ENCODE results near the gene SPRED1. TPM values are rescaled to one million over a fixed set of nuclear protein-coding genes. Genes with fewer than 3 reads are reported as not detected.

SPRED1 gene
- total RNA-seq, 1 experiment from 2014 or later: 29.6 TPM

DNA sequence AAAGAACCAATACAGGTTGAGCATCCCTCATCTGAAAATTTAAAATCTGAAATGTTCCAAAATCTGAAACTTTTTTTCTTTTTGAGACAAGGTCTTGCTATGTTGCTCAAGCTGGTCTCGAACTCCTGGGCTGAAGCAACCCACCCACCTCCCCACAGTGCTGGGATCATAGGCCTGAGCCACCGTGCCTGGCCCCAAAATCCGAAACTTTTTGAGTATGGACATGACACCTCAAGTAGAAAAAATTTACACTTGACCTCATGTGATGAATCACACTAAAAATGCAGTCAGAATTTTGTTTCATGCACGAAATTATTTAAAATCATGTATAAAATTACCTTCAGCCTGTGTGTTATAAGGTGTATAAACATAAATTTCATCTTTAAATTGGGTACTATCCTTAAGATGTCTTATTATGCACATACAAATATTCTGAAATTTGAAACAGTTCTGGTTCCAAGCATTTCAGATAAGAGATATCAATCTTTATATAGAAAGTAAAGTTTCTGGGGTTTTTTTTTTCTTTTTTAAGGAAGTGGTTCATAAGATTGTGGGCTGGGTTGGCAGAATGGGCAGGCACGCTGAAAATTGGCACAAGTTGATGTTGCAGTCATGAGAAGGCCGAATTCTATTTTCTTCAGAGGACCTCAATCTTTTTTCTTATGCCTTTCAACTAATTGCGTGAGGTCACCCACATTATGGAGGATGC is 72.5 kb downstream of the SPRED1 start:
- in situ Hi-C loops (cut with HindIII; ENCODE audit: low pct_unique_long_range_greater_than_20kb, low sequenced_read_pairs) (no loop called here), intact Hi-C loops (cut with micrococcal nuclease; ENCODE audit: unreplicated experiment) (no loop called here)
- ATAC-seq: no peak
- Histone ChIP-seq H3K27ac (ENCODE audit: low read length) (no peak overlapping the region), H3K4me1 (ENCODE audit: control insufficient read depth, insufficient read depth, low read length) (no peaks in the 10 kb centered on the region), H3K36me3 (ENCODE audit: control insufficient read depth, insufficient read depth, low read length) (peaks cover 5% of the 10 kb centered on the region; the same call in 1 of the 2 replicates), H3K27me3 (ENCODE audit: control insufficient read depth, insufficient read depth, low read length) (no peaks in the 10 kb centered on the region), H3K9me3 (ENCODE audit: control insufficient read depth, insufficient read depth, low read depth, low read length) (no peaks in the 10 kb centered on the region), H3K4me3 (ENCODE audit: low read depth in 2 of 2, low read length in 2 of 2) (no peak overlapping the region)
- no peak for DNase-seq (ENCODE audit: low read depth, low spot score)
- no TSS peak for BruUV-seq (replicated peaks)
- ChIA-PET CTCF (no interaction called here), POLR2A (no interaction called here)
- no peak for TF ChIP-seq POLR2AphosphoS5 (IDR thresholded peaks at IDR 0.05; ENCODE audit: low read depth, low read length)
- TF ChIP-seq SIN3A (IDR thresholded peaks at IDR 0.05; ENCODE audit: borderline replicate concordance, insufficient read depth, low read depth, low read length): no peak
- no peak for TF ChIP-seq TCF7L2 (IDR thresholded peaks at IDR 0.05; ENCODE audit: low read depth, low read length)
- TF ChIP-seq, protein P1, sequence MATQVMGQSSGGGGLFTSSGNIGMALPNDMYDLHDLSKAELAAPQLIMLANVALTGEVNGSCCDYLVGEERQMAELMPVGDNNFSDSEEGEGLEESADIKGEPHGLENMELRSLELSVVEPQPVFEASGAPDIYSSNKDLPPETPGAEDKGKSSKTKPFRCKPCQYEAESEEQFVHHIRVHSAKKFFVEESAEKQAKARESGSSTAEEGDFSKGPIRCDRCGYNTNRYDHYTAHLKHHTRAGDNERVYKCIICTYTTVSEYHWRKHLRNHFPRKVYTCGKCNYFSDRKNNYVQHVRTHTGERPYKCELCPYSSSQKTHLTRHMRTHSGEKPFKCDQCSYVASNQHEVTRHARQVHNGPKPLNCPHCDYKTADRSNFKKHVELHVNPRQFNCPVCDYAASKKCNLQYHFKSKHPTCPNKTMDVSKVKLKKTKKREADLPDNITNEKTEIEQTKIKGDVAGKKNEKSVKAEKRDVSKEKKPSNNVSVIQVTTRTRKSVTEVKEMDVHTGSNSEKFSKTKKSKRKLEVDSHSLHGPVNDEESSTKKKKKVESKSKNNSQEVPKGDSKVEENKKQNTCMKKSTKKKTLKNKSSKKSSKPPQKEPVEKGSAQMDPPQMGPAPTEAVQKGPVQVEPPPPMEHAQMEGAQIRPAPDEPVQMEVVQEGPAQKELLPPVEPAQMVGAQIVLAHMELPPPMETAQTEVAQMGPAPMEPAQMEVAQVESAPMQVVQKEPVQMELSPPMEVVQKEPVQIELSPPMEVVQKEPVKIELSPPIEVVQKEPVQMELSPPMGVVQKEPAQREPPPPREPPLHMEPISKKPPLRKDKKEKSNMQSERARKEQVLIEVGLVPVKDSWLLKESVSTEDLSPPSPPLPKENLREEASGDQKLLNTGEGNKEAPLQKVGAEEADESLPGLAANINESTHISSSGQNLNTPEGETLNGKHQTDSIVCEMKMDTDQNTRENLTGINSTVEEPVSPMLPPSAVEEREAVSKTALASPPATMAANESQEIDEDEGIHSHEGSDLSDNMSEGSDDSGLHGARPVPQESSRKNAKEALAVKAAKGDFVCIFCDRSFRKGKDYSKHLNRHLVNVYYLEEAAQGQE (IDR thresholded peaks at IDR 0.05; ENCODE audit: insufficient read depth in 1 of 2, low read depth in 2 of 2, low read length in 1 of 2): no peak
- TF ChIP-seq, protein P2, sequence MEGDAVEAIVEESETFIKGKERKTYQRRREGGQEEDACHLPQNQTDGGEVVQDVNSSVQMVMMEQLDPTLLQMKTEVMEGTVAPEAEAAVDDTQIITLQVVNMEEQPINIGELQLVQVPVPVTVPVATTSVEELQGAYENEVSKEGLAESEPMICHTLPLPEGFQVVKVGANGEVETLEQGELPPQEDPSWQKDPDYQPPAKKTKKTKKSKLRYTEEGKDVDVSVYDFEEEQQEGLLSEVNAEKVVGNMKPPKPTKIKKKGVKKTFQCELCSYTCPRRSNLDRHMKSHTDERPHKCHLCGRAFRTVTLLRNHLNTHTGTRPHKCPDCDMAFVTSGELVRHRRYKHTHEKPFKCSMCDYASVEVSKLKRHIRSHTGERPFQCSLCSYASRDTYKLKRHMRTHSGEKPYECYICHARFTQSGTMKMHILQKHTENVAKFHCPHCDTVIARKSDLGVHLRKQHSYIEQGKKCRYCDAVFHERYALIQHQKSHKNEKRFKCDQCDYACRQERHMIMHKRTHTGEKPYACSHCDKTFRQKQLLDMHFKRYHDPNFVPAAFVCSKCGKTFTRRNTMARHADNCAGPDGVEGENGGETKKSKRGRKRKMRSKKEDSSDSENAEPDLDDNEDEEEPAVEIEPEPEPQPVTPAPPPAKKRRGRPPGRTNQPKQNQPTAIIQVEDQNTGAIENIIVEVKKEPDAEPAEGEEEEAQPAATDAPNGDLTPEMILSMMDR (IDR thresholded peaks at IDR 0.05): no peak

DNA sequence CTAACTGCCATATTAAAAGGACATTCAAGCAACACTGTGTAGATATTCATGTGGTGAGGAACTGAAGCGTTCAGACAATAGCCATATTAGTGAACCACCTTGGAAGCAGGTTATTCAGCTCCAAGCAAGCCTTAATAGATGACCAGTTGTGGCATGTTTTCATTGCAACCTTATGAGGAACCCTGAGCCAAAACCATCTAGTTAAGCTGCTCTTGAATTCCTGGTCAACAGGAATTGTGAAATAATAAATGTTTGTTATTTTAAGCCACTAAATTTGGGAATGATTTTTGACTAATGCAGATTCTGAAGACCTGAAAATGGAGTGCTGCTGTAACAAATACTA is 73.0 kb downstream of the SPRED1 start:
- Histone ChIP-seq H3K4me1 (ENCODE audit: control insufficient read depth, insufficient read depth, low read length) (no peaks in the 10 kb centered on the region), H3K4me3 (ENCODE audit: low read depth in 2 of 2, low read length in 2 of 2) (no peak overlapping the region), H3K27me3 (ENCODE audit: control insufficient read depth, insufficient read depth, low read length) (no peaks in the 10 kb centered on the region), H3K27ac (ENCODE audit: low read length) (no peak overlapping the region), H3K36me3 (ENCODE audit: control insufficient read depth, insufficient read depth, low read length) (peaks cover 5% of the 10 kb centered on the region; the same call in 1 of the 2 replicates), H3K9me3 (ENCODE audit: control insufficient read depth, insufficient read depth, low read depth, low read length) (no peaks in the 10 kb centered on the region)
- TF ChIP-seq, protein P2 (IDR thresholded peaks at IDR 0.05): no peak
- TF ChIP-seq SIN3A (IDR thresholded peaks at IDR 0.05; ENCODE audit: borderline replicate concordance, insufficient read depth, low read depth, low read length): no peak
- no peak for TF ChIP-seq TCF7L2 (IDR thresholded peaks at IDR 0.05; ENCODE audit: low read depth, low read length)
- TF ChIP-seq POLR2AphosphoS5 (IDR thresholded peaks at IDR 0.05; ENCODE audit: low read depth, low read length): no peak
- TF ChIP-seq, protein P1 (IDR thresholded peaks at IDR 0.05; ENCODE audit: insufficient read depth in 1 of 2, low read depth in 2 of 2, low read length in 1 of 2): no peak
- ChIA-PET CTCF (no interaction called here), POLR2A (no interaction called here)
- no TSS peak for BruUV-seq (replicated peaks)
- intact Hi-C loops (cut with micrococcal nuclease; ENCODE audit: unreplicated experiment): no loop called here
- ATAC-seq (no peak), DNase-seq (ENCODE audit: low read depth, low spot score) (no peak)
- in situ Hi-C loops (cut with HindIII; ENCODE audit: low pct_unique_long_range_greater_than_20kb, low sequenced_read_pairs): no loop called here

All from Panc1 (cell line).